Prostate gland (tissue), 2 donors: Measurements from ENCODE around the gene ATXN3L. TPM values are rescaled to one million over a fixed set of nuclear protein-coding genes. Genes with fewer than 3 reads are reported as not detected.

Source experiments
- DNase-seq: peaks from one replicate; pipeline ENCODE4 v3.0.0-alpha.2; 2019; ENCODE audit warnings: low spot score
- H3K27ac ChIP-seq, 2 donors: fragments of 200-600 bp; sonication (generic); 2 replicates each; pipeline ENCODE4 v1.5.1; 2017 to 2019
- H3K27me3 ChIP-seq: fragments of 200-600 bp; sonication (generic); replicated peaks from 2 replicates; pipeline ENCODE4 v1.5.1; 2019; ENCODE audit not compliant: insufficient read depth
- H3K36me3 ChIP-seq, 2 donors: fragments of 200-600 bp; sonication (generic); 1 replicate in 1 of 2; 2 replicates in 1 of 2; pipeline versions ENCODE4 v1.5.1 to v1.8.1; 2017 to 2019
- H3K4me1 ChIP-seq: fragments of 200-600 bp; sonication (generic); replicated peaks from 2 replicates; pipeline ENCODE4 v1.5.1; 2019
- H3K4me3 ChIP-seq, 2 donors: fragments of 200-600 bp; sonication (generic); 2 replicates each; pipeline ENCODE4 v1.5.1; 2017 to 2019
- H3K9me3 ChIP-seq: fragments of 200-600 bp; sonication (generic); 2 replicates; pipeline ENCODE4 v1.5.1; 2017
- POLR2A ChIP-seq: fragments of 450-650 bp; IDR thresholded peaks from one replicate; pipeline ENCODE4 v1.6.1; 2016; ENCODE audit warnings: antibody characterized with exemption, mild to moderate bottlenecking
- POLR2AphosphoS5 ChIP-seq: sonication (generic); formaldehyde crosslinking; IDR thresholded peaks from one replicate; pipeline ENCODE4 v1.6.1; 2017; ENCODE audit warnings: antibody characterized with exemption
- WGBS: methylation state at CpG from one replicate; pipeline ENCODE4 v1.1.5; 2018; 5-methylcytosine and 5-hydroxymethylcytosine counted together
- intact Hi-C: fragments of 100-400 bp; cut with DNase I; formaldehyde crosslinking; loops from one replicate; pipeline ENCODE4 v1.14.2; 2022
- total RNA-seq, 2 donors: library from RNA; depleted of rRNA; stranded (reverse); fragments of >200 nt; gene quantifications; one replicate each; pipeline ENCODE4 v1.1.0, GENCODE V29; 2016
- TF ChIP-seq, protein P1 (sequence below), 4 experiments: fragments of 200-600 bp in 2 of 4; fragments of 450-650 bp in 2 of 4; sonication (generic) in 2 of 4; IDR thresholded peaks; 1 replicate in 3 of 4; 2 replicates in 1 of 4; pipeline ENCODE4 v1.5.1; 2016 to 2019; ENCODE audit warnings: antibody characterized with exemption in 4 of 4, mild to moderate bottlenecking in 2 of 4, moderate library complexity in 2 of 4

ATXN3L gene
- total RNA-seq, 2 donors from 2014 or later = not detected

DNA sequence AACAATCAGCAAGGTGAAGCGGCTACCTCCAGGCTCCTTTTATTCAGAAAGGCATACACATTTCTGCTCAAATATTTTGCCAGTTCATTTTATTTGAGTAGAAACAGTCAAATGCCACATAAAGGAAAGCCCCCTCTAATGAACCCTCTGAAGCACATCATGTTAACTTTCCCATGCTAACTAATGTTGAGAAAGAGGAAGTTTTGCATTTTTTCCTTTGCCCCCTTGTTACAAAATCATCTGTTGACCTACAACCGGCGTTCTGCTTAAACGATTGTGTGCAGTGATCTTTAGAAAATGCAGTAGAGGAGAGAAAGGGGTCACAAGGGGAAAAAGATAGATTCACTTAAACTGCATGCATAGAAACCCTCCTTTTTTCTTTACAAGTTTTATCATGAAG, 25.2 kb upstream of the ATXN3L start:
- Histone ChIP-seq H3K4me3 (no peak overlapping the region), H3K4me1 (no peaks in the 10 kb centered on the region), H3K27me3 (no peaks in the 10 kb centered on the region), H3K36me3 (no peaks in the 10 kb centered on the region), H3K9me3 (no peaks in the 10 kb centered on the region), H3K27ac (no peak overlapping the region)
- DNase-seq = no peak
- intact Hi-C loops = no loop called here
- TF ChIP-seq, protein P1, sequence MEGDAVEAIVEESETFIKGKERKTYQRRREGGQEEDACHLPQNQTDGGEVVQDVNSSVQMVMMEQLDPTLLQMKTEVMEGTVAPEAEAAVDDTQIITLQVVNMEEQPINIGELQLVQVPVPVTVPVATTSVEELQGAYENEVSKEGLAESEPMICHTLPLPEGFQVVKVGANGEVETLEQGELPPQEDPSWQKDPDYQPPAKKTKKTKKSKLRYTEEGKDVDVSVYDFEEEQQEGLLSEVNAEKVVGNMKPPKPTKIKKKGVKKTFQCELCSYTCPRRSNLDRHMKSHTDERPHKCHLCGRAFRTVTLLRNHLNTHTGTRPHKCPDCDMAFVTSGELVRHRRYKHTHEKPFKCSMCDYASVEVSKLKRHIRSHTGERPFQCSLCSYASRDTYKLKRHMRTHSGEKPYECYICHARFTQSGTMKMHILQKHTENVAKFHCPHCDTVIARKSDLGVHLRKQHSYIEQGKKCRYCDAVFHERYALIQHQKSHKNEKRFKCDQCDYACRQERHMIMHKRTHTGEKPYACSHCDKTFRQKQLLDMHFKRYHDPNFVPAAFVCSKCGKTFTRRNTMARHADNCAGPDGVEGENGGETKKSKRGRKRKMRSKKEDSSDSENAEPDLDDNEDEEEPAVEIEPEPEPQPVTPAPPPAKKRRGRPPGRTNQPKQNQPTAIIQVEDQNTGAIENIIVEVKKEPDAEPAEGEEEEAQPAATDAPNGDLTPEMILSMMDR (IDR thresholded peaks at IDR 0.05) = no peak
- no peak for TF ChIP-seq POLR2A
- no peak for TF ChIP-seq POLR2AphosphoS5
- 80% methylated on average over 4 of the region's 4 CpGs for WGBS

DNA sequence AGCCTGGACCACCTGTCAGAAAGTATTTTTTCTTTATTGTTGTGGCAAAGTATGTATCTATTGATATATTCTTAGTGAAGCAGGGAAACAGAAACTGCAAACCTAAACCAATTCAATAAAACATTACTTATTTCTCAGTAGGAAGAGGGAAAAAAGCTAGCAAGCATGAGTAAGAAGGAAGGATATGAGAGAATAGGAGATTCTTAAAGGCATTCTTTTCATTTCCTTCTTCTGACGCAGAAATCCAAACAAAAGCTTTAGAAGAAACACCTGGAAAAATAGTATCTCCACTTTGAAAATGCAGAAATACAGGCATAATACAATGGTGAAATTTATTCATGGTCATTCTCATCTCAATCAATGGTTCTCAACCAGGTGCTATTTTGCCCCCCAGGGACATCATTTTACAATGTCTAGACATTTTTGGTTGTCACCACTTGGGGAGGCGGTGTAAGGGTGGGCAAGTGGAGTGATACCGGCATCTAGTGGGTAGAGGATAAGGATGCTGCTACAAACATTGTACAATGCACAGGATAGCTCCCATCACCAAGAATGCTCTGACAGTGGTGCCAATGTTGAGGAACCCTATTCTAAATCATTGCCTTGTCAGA, 21.7 kb upstream of the ATXN3L start:
- intact Hi-C loops = no loop called here
- Histone ChIP-seq H3K4me1 (no peaks in the 10 kb centered on the region), H3K4me3 (no peak overlapping the region), H3K27me3 (no peaks in the 10 kb centered on the region), H3K9me3 (no peaks in the 10 kb centered on the region), H3K27ac (no peak overlapping the region), H3K36me3 (no peaks in the 10 kb centered on the region)
- 88% methylated on average over 3 of the region's 3 CpGs for WGBS
- DNase-seq = no peak
- no peak for TF ChIP-seq POLR2AphosphoS5
- no peak for TF ChIP-seq POLR2A
- TF ChIP-seq, protein P1 (IDR thresholded peaks at IDR 0.05) = no peak

DNA sequence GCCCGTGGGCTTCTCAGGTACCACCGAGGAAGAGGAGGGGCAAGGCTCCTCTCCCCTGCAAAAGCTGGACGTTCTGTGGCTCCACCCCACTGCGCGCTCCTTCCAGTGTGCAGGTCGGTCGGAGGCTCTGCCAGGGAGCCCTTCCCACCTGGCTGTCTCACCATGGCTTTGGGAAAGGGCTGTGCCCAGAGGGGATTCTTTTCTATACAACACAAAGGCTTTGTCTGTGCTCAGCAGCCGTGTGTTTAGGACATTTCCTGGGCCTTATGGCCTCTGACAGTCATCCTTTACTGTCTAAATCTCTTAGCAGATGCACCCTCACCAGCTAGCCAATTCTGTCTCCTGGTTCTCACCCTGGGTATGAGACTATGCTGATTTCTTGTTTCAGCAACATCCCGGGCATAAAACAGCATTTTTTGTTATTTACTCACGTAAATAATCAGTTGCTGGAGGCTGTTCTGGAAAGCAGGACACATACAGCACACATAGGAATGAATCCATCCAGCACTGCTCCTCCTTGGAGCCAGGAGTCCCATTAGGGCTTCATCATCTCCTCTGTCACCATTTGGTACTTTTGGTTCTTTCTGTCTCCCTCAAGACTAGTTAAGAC, 20.4 kb upstream of the ATXN3L start:
- intact Hi-C loops = no loop called here
- Histone ChIP-seq H3K27me3 (no peaks in the 10 kb centered on the region), H3K36me3 (no peaks in the 10 kb centered on the region), H3K27ac (no peak overlapping the region), H3K4me1 (no peaks in the 10 kb centered on the region), H3K4me3 (no peak overlapping the region), H3K9me3 (no peaks in the 10 kb centered on the region)
- TF ChIP-seq, protein P1 (IDR thresholded peaks at IDR 0.05) = no peak
- no peak for TF ChIP-seq POLR2AphosphoS5
- no peak for TF ChIP-seq POLR2A
- 70% methylated on average over 10 of the region's 10 CpGs for WGBS
- DNase-seq = no peak

DNA sequence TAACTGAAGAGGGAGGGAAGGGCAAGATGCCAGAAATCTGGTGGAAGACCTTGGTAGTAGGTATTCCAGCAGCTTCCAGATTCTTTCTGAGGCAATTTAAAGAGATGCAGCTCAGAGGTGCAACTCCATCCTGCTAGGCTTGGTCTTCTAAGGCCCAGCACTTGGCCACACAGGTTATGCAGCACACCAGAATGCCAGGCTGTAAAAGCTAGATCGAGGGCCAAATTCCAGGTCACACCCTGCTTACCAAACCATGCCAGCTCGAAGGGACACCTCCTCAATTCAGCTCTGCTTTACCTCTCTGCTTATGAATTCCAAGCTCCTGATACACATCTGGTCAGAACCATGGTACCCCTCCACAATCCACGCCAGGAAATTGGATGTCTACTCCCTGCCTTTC, 19.8 kb upstream of the ATXN3L start:
- Histone ChIP-seq H3K4me1 (no peaks in the 10 kb centered on the region), H3K4me3 (no peak overlapping the region), H3K27me3 (no peaks in the 10 kb centered on the region), H3K9me3 (no peaks in the 10 kb centered on the region), H3K27ac (no peak overlapping the region), H3K36me3 (no peaks in the 10 kb centered on the region)
- 76% methylated on average over 3 of the region's 3 CpGs for WGBS
- intact Hi-C loops = no loop called here
- DNase-seq = no peak
- TF ChIP-seq POLR2AphosphoS5 (no peak), POLR2A (no peak)

DNA sequence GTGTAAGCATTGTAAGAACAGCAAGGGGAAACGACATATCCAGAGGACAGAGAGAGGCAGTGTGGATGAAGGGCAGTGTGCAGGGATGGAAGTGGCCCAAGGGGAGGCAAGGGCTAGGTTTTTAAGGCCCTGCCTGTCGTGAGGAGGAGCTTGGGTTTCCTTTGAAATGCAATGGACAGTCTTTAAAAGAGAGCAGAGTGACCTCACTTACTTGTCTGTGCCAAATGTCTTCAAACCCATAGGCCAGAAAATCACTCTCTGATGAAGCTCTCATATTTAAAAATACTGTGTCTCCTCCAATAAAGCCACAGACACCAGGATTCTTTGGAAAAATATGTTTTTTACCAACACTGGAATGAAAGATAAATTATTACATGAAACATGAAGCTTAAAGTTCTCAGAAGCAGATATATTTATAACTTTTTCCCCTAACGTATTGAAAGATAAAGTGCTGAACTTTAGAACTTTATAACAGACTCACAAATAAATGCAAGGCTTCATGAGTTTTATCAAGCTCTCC, 19.2 kb upstream of the ATXN3L start:
- DNase-seq = no peak
- intact Hi-C loops = no loop called here
- 70% methylated on average over 3 of the region's 3 CpGs for WGBS
- Histone ChIP-seq H3K9me3 (no peaks in the 10 kb centered on the region), H3K4me1 (no peaks in the 10 kb centered on the region), H3K4me3 (no peak overlapping the region), H3K27me3 (no peaks in the 10 kb centered on the region), H3K27ac (no peak overlapping the region), H3K36me3 (no peaks in the 10 kb centered on the region)
- TF ChIP-seq POLR2A (no peak), POLR2AphosphoS5 (no peak)
- TF ChIP-seq, protein P1 (IDR thresholded peaks at IDR 0.05) = no peak
